Measurements from ENCODE around the gene NFIL3.
"Not testable (repeated sequence)": the region's sequence is repeated elsewhere in the genome, so short reads cannot be mapped to it uniquely, and the experiment has no call there.

Gene NFIL3, protein sequence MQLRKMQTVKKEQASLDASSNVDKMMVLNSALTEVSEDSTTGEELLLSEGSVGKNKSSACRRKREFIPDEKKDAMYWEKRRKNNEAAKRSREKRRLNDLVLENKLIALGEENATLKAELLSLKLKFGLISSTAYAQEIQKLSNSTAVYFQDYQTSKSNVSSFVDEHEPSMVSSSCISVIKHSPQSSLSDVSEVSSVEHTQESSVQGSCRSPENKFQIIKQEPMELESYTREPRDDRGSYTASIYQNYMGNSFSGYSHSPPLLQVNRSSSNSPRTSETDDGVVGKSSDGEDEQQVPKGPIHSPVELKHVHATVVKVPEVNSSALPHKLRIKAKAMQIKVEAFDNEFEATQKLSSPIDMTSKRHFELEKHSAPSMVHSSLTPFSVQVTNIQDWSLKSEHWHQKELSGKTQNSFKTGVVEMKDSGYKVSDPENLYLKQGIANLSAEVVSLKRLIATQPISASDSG

DNA sequence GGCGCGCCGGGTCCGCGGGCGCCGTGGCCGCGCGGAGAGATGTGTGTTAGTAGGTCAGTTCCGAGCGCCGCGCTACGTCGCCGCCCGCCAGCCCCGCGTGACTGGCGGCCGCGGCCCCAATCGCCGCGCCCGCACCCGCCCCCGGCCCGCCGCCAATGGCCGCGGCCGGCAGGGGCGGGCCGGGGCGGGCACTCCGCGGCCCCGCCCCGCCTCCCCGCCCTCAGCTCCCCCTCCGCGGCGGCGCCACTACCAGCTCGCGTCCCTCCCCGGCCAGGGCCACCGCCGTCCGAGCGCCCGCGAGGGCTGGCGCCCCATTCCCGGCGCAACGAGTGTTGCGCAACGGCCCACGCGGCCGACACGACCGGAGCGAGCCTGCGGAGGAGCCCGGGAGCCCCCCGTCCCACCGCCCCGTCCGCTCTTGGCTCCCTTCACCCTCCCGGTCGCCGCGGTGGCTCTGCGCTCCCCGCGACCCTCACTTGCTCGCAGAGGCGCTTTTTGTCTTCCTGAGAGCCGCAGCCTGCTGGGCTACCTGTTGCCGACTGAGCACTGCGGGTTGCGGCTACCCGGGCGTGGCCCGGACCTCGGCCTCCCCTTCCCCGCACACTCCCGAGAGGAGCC, at the start of gene NFIL3:
TSS of gene NFIL3 (minus strand) at position 48 of the 618 bp plus-strand sequence. CDS start 13,098 bp downstream, outside the sequence.
- DNase-seq (ENCODE audit: low spot score) = peak; percentile 88

DNA sequence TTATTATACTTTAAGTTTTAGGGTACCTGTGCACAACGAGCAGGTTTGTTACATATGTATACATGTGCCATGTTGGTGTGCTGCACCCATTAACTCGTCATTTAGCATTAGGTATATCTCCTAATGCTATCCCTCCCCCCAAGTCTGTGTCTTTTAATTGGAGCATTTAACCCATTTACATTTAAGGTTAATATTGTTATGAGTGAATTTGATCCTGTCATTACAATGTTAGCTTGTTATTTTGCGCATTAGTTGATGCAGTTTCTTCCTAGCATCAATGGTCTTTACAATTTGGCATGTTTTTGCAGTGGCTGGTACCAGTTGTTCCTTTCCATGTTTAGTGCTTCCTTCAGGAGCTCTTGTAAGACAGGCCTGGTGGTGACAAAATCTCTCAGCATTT, 47.9 kb upstream of the NFIL3 start:
- not testable (repeated sequence) for DNase-seq (ENCODE audit: low spot score)

DNA sequence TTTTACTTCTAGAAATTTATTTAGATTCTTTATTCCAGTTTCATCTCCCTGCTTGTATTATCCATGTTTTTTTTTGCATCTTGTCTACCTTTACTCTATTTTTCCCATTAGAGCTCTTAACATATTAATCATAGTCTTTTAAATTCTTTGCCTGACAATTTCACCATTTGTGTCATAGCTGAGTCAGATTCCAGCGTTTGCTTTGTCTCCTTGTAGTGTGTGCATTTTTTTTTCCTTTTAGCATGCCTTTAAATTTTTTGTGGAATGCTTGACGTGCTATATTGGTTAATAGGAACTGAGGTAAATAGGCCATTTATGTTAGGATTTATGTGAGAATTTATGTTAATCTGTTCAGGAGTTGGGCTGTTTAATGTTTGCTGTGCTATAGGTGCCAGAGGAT, 41.8 kb upstream of the NFIL3 start:
- DNase-seq (ENCODE audit: low spot score) = peak; percentile 28

DNA sequence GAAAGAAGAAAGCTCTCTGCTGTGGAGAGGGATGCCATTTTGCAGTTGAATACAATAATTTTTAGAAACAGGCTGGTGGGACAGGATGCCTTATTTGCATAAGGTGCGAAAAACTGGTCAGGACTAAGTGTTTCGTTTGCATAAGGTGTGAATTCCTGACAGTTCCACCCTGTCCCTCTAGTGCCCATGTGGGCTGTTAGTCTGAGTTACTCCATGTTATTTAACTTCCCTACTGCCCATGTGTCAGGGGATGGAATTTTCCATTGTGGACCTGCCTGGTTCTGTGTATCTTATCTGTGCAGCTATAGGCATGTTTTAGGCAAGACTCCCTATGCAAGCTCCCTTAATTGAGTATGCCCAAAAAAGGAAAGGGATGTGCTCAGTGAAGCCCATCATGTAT, 35.3 kb upstream of the NFIL3 start:
- DNase-seq (ENCODE audit: low spot score) = no peak

DNA sequence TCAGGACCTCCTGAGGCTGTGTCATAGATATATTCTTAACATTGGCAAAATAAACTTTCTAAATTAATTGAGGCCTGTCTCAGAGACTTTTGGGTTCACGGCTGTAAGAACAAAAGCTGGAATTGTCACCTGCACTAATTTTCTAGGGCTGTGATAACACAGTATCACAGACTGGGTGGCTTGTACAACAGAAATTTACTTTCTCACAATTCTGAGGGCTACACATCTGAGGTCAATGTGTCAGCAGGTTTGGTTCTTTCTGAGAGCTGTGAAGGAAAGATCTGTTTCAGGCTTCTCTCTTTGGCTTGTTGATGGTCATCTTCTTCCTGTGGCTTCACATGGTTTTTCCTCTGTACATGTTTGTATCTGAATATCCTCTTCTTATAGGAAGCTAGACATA, 29.2 kb upstream of the NFIL3 start:
- DNase-seq (ENCODE audit: low spot score) = no peak

DNA sequence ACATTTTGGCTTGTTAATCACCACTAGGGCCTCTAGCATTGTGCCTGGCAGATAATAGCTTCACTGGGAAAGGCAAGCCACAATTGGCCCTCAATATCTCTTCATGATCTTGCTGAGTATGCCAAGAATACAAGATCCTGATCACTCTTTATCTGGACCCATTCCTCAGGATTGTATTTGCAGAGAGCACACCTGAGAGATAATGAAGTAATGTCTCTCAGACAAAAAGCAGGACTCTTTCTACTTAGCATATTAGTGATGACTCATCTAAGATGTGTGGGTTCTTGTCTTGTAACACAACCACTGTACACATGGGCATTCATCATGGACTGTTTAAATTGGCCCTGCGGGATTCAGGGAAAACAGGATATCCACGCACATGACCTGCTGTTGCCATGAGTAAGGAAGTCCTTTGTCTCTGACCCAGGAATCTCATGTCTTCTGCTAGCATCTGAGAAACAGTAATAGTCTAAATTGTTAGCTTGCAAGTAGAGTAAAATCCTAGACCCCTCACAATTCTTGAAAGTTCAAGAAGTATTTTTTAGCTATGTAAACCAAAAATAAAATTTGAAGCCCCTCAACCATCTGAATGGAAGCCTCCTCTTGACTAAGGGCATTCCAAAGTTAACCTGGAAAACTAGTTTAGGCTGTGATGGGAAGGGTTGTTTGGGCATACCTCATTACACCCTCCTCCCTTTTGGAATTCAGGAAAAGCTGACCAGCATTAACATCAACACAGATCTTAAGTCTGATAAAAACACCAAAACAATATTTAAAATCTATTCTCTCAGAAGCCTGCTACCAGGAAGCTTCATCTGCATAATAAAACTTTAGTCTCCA, 28.0 kb upstream of the NFIL3 start:
- DNase-seq (ENCODE audit: low spot score) = peak; percentile 4

DNA sequence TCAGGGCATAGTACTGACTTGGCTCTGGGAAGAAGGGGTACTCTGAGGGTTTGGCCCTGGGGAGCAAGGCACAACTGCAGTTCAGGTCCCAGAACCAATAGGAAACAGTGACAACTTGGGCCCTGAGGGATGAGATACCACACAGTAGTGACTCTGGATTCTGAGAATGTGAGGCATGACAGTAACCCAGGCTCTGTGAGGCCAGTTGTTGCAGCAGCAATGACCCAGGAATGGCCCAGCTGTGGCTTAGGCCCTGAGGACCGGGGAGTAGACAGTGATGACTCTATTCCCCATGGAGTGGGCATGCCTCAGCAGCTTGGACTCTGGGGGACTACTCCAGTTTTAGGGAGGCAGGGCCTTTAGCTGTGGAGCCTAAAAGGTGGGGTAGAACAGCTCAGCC, 21.5 kb upstream of the NFIL3 start:
- no peak for DNase-seq (ENCODE audit: low spot score)

DNA sequence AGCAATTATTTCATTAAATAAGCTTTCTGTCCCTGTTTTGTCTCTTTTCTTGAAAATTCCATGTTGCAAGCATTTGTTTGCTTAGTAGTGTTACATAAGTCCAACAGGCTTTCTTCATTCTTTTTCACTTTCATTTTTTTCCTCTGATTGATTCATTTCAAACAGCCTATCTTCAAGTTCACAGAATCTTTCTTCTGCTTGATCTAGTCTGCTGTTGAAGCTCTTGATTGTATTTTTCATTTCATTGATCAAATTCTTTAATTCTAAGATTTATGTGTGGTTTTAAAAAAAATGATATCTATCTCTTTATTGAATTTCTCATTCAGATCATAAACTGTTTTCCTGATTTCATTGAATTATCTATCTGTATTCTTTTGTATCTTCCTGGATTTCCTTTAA, 20.4 kb upstream of the NFIL3 start:
- no peak for DNase-seq (ENCODE audit: low spot score)

DNA sequence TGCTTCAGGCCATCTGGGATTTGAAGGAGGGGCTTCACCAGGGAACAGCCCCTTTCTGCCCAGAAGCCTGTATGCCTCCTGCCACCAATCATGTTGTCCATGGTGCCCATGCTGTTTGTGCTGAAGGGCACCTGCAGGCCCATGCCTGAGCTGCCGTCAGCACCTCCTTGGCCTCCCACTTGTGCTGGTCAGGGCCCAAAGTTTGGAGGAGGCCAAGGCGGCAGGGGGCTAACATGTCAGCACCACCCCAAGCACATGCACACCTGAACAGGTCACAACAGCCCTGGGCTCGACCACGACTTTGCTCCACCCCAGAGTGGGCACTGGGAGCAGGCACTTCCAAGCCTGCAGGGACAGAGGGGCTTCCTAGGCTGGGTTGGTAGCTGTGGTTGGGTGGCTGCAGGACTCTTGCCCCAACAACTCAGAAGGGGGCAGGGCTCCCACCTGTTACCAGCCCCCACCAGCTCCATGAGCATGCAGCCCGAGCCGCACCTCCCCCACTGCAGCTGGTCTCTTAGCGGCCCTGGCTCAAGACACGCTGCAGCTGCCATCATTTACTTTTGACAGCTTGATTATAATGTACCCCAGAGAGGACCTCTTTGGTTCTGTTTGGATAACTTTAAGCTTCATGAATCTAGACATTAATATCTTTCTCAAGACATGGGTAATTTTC, 19.8 kb upstream of the NFIL3 start:
- no peak for DNase-seq (ENCODE audit: low spot score)

DNA sequence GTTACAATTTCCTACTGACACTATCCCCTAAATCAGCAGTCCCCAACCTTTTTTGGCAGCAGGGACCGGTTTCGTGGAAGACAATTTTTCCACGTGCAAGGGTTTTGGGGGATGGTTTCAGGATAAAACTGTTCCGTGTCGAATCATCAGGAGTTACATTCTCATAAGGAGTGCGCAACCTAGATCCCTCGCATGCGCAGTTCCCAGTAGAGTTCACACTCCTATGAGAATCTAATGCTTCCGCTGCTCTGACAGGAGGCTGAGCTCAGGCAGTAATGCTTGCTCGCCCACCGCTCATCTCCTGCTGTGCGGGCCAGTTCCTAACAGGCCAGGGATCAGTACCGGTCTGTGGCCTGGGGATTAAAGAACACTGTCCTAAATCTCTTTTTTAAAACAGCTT, 13.2 kb upstream of the NFIL3 start:
- no peak for DNase-seq (ENCODE audit: low spot score)

DNA sequence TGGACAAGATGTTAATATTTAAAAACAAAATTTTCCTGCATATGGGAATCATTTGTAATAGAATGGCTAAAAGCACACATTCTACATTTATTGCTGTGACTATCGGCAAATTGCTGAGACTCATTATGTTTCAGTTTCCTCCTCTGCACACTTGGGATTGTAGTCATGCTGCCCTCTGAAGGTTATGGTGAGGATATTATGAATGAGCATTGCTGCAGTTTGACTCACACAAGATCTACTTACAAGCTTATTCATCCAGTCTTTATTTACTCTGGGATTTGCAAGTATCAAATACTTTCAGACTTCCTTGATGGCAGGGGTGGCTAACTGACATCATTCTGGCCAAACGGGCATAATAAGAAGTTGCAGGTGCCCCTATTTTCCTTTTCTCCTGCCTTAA, 9.5 kb upstream of the NFIL3 start:
- DNase-seq (ENCODE audit: low spot score) = peak; percentile 94

DNA sequence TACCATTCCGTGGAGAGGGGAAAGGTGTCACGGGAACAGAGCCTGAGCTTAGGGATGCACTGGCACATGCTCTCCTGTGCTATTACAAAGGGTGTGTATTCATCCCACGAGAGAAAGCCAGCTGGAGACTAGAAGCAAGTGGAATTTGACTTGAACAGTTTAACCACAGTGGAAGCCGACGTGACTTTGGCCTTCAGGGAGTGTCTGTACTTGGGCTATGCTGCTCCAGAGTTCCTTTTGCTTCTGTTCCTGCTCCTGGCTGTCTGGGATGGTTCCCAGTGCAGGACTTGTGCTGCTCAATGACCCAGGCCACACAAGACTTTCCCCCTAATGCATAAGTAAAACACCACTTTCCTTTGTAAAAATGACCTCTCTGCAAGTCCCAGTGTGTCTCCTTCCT, 7.9 kb upstream of the NFIL3 start:
- DNase-seq (ENCODE audit: low spot score) = no peak

DNA sequence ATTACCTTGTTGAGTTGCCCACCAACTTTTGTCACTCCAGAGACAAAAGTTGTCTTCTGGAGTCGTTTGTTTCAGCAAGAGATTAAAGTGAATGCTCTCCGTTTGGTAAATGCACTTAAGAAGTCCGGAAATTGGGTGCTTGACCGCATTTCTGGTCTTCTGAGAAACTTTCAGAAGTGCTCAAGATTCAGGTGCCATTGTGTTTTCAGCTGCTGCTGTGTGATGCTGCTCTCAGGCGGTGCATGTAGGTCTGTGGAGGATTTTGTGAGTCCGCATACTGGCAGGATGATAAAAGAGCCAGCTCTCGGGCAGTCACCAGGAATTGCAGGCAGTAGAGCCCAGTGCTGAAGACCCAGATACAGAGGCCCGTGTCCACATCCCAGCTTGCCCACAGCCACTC, 5.9 kb upstream of the NFIL3 start:
- no peak for DNase-seq (ENCODE audit: low spot score)

DNA sequence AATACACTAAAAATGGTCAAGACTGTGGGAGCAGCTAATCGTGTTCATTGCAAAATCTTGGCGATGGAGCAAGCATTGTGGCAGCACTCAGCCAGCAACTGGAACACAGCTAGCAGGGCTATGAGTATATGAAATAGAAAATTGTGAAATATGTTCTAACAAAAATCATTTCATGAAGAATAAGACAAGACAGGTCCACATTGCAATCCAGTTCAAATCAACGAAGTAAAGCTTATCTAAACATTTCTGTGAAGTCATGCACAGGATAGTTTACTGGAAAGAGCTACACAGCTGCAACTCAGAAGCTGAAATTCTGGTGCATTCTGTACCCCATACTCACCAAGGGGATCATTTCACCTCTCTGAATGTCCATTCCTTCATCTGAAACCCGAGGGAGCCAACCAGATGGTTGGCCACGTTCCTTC, 5.3 kb upstream of the NFIL3 start:
- DNase-seq (ENCODE audit: low spot score) = no peak

DNA sequence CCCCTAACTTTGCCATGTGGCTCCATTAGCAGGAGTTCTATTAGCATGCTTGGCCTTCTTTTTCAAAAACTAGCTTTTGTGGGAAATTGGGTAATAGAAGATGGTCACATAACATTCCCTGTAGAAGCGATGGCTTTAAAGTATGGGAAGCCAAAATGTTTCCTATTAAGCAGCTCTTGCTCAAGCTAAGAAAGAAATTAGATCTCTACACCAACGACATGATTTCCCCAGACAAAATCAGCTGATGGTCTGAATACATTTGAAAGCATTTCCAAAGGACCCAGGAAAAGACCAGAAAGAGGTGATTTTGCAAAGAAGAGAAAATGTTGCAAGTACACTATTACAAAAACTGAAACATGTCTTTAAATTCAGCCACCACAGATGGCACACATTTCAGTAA, 4.8 kb upstream of the NFIL3 start:
- DNase-seq (ENCODE audit: low spot score) = no peak

DNA sequence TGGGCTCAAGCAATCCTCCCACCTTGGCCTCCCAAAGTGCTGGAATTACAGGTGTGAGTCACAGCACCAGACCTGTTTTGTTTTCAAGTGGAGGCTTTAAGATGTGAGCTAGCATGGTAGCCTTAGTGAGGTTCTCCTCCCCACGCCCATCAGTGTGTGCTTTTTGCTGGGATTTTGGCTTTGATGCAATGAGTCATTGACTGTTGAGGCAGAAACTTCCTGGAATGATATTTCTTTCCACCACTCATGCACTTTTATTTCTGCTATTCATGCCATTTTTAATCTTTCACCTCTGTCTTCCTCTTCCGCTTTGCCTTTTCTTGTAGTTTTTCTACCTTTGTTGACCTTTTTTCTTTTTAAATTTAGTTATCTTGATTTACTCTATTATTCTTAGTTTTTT, 4.2 kb upstream of the NFIL3 start:
- DNase-seq (ENCODE audit: low spot score) = peak; percentile 89

DNA sequence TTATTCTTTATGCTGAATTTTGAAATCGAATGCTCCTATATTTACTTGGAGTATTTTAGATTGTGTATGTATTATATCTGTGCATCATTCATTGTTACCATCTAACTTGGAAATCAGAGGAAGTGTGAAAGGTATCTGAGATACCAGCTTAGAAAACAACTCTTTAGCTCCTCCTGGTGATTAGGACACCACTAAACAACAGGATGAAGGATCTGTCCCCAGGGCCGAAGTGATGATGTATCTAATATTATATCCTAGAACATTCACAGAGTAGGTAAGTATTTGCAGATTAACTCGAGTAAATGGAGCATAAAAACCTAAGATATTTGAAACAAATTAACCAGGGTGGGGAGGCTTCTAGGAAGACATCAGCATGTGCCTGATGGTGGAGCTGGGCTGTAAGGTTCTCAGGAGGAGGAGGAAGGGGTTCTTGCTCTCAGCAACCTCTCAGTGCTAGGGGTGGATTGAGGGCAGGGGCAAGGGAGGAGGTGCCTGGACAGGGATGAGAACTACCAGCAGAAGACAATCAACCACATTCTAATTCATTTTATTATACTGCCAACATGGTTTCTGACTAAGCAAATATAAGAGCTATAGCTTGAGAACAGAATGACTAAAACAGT, 2.6 kb upstream of the NFIL3 start:
- peak; percentile 83 for DNase-seq (ENCODE audit: low spot score)

DNA sequence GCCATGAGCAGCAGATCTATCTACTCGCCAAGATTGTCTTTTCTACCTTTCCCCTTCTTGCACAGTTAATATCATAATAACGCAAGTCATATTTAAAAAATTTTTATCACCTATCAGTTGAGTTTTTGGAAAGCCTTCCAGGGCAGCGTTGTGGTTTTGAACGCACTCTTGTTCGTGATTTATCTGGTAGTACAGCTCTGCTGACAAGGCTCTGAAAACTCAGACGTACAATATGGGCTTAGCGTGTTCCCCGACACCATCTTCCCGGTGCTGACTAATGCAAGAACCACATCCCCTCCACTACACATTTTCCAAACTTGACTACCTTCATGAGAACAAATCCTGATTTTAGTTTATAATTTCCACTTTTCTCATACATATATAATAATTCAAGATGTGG, 1.6 kb upstream of the NFIL3 start:
- no peak for DNase-seq (ENCODE audit: low spot score)

DNA sequence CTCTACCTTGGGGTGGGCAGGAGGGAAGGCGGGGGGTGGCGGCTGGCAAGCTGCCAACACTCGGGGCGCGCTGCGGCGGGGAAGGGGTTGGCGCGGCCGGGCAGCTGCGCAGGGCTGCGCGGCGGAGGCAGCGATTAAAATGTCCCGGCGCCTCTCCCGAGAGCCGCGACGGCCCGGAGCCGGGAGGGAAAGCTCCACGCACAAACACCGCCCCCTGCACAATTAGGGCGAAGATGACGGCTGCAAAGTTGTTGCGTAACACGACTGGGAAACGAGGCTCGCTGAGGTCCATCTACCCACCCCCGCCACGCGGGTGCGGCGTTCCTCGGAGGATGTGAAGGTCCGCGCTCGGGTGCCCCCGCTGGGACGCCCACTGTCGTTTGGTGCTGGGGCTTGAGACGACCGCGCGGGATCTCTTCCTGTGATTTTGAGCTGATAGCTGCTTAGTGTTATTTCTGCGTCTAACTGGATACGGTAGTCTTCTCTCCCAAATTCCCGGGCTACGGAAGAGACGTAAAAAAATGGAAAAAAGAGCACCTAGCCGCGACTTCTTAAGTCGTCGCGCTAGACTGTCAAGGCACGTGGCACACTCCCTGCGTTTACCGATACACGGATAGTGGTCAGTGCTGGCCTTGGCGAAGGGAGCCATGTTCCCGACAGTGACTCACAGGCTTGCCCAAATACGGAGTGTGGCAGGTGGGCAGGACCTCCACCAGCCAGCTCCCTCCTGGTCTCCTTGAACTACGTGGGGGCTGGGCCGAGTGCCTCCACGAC, 958 bp upstream of the NFIL3 start:
- peak; percentile 69 for DNase-seq (ENCODE audit: low spot score)

DNA sequence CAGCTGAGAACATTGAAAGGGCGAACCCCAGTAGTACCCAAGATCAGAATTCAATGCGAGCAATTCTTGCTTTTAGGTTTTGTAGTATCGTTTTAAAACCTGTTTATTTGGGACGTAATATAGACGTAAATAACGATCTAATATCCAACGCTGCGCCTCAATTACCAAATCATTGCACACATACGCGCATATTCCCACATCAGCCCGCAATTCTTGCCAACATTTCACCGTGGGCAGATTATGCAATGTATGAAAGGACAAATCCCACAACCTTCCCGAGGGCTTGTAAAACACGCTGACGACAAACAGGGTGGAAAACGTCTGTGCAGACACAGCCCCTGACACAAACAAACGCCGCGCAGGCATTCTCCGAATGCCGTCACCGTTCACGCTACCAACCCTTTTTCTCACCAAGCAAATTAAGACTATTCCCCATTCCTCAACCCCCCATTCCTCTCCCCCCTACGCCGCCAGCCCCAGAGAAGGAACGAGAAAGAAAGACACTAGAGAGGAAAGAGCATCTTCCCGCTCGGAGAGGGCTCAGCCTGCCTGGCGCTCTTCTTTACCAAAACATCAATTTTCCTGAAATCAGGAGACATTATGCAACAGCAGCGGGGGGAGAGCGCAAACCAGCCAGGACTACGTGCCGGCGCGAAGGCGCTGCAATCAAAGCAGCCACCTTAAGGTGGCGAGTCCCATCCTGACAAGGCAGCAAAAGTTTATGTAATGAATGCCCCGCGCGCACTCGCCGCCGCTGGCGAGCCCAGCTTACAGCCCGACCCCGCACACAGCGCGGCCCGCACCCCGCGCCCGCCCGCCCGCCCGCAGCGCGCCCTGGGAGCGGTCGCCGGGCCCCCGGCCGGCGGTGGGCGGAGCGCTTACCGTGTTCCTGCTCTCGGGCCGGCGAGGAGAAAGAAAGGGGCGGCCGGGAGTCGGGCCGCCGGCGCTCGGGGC, 597 bp downstream of the NFIL3 start:
- peak; percentile 78 for DNase-seq (ENCODE audit: low spot score)

Data from kidney tubule cell (primary cell).